GM12878 (cell line): Measurements from ENCODE around the gene IL27RA. TPM values are rescaled to one million over a fixed set of nuclear protein-coding genes. Genes with fewer than 3 reads are reported as not detected.

ENCODE experiments used
- ATF7 ChIP-seq: fragments of 450-650 bp; IDR thresholded peaks from 2 replicates; pipeline ENCODE4 v1.6.1; 2016; ENCODE audit warnings: low read depth, mild to moderate bottlenecking
- BCLAF1 ChIP-seq: fragments of 450-650 bp; IDR thresholded peaks from 2 replicates; pipeline ENCODE4 v1.6.1; 2017; ENCODE audit warnings: antibody characterized with exemption, mild to moderate bottlenecking, moderate library complexity
- CBFB ChIP-seq: IDR thresholded peaks from 2 replicates; pipeline ENCODE4 v1.6.1; 2016; ENCODE audit warnings: antibody characterized with exemption, low read depth
- CREM ChIP-seq: IDR thresholded peaks from 2 replicates; pipeline ENCODE4 v1.6.1; 2014; ENCODE audit warnings: antibody characterized with exemption, low read depth
- CTCF ChIP-seq, 3 experiments: IDR thresholded peaks in 2 of 3; conservative IDR thresholded peaks in 1 of 3; 2 replicates each; pipeline ENCODE4 v1.5.1; 2011; ENCODE audit warnings: low read depth in 3 of 3, low read length in 3 of 3, mild to moderate bottlenecking in 3 of 3, control low read depth in 2 of 3, moderate library complexity in 2 of 3, inconsistent platforms in 1 of 3, mixed read lengths in 1 of 3; ENCODE audit not compliant: control insufficient read depth in 2 of 3, insufficient read depth in 1 of 3; ENCODE audit errors: extremely low read depth in 1 of 3
- CUX1 ChIP-seq: IDR thresholded peaks from 2 replicates; pipeline ENCODE4 v1.6.1; 2012; ENCODE audit warnings: improper control_type of control experiment, low read depth, low read length; ENCODE audit not compliant: insufficient replicate concordance
- EED ChIP-seq: sonication (generic); IDR thresholded peaks from 2 replicates; pipeline ENCODE4 v1.6.1; 2016; ENCODE audit warnings: antibody characterized with exemption, low read depth
- FOXM1 ChIP-seq: IDR thresholded peaks from 2 replicates; pipeline ENCODE4 v1.6.1; 2012; ENCODE audit warnings: low read depth, mild to moderate bottlenecking, inconsistent platforms, low read length, moderate library complexity
- HCFC1 ChIP-seq: fragments of 150-350 bp; IDR thresholded peaks from 2 replicates; pipeline ENCODE4 v1.6.1; 2014; ENCODE audit warnings: low read length
- HDGF ChIP-seq: fragments of 450-650 bp; IDR thresholded peaks from 2 replicates; pipeline ENCODE4 v1.6.1; 2016; ENCODE audit warnings: antibody characterized with exemption
- IRF4 ChIP-seq: IDR thresholded peaks from 2 replicates; pipeline ENCODE4 v1.6.1; 2011; ENCODE audit warnings: low read depth, low read length
- MAX ChIP-seq: IDR thresholded peaks from 2 replicates; pipeline ENCODE4 v1.6.1; 2012; ENCODE audit warnings: low read depth, low read length, improper control_type of control experiment
- RAD51 ChIP-seq: fragments of 450-650 bp; IDR thresholded peaks from 2 replicates; pipeline ENCODE4 v1.6.1; 2016; ENCODE audit warnings: moderate library complexity, mild to moderate bottlenecking, inconsistent platforms
- RB1 ChIP-seq: fragments of 450-650 bp; formaldehyde crosslinking; IDR thresholded peaks from 2 replicates; pipeline ENCODE4 v1.6.1; 2017; ENCODE audit warnings: mild to moderate bottlenecking, borderline replicate concordance
- TARDBP ChIP-seq: IDR thresholded peaks from 2 replicates; pipeline ENCODE4 v1.6.1; 2016; ENCODE audit warnings: borderline replicate concordance
- TBL1XR1 ChIP-seq: IDR thresholded peaks from 2 replicates; pipeline ENCODE4 v1.6.1; 2012; ENCODE audit warnings: low read depth, low read length, improper control_type of control experiment
- ZBTB11 ChIP-seq: fragments of 450-650 bp; formaldehyde crosslinking; IDR thresholded peaks from 2 replicates; pipeline ENCODE4 v1.5.0; 2022; ENCODE audit warnings: mild to moderate bottlenecking, missing genetic modification characterization
- ZNF24 ChIP-seq: fragments of 450-650 bp; IDR thresholded peaks from 2 replicates; pipeline ENCODE4 v1.6.1; 2017; ENCODE audit warnings: antibody characterized with exemption, mild to moderate bottlenecking
- ZNF274 ChIP-seq: IDR thresholded peaks from one replicate; pipeline ENCODE4 v1.8.0; 2011; ENCODE audit not compliant: insufficient read length, insufficient read depth
- polyA plus RNA-seq, 11 experiments: library from polyadenylated mRNA; depleted of rRNA in 4 of 11; unstranded in 6 of 11; stranded (reverse) in 5 of 11; fragments of >200 nt; fragmentation: Nextera tagmentation in 4 of 11; fragmentation: Illumina TruSeq in 1 of 11; extraction: Ambion mirVana in 4 of 11; extraction: Trizol in 1 of 11; gene quantifications; 1 replicate in 1 of 11; 2 replicates in 10 of 11; pipeline versions ENCODE4 v1.2.1 to v1.2.3, GENCODE V29; 2011 to 2016; ENCODE audit warnings: inconsistent platforms in 2 of 11, missing spikeins in 2 of 11, low read depth in 1 of 11
- total RNA-seq, 4 experiments: library from RNA; depleted of rRNA in 3 of 4; stranded (reverse); fragments of >200 nt in 3 of 4; fragmentation: Illumina TruSeq in 1 of 4; extraction: Trizol in 1 of 4; gene quantifications; 2 replicates each; pipeline versions ENCODE4 v1.2.1 to v1.2.3, GENCODE V29; 2013 to 2021

The IL27RA gene
- total and polyA plus RNA-seq, 10 of the 15 experiments (the other 5 are each of a cell fraction or from before 2014, with no cell fraction given) = 8.4 to 63.5 (median 41.2) TPM

GRCh38 chr19:14019100-14019499 is 12.5 kb upstream of the IL27RA start (continued):
- TF ChIP-seq CUX1 = no peak
- TF ChIP-seq TBL1XR1 = no peak
- no peak for TF ChIP-seq ZNF24
- TF ChIP-seq RAD51 = no peak
- no peak for TF ChIP-seq EED
- TF ChIP-seq BCLAF1 = no peak
- no peak for TF ChIP-seq ZNF274
- TF ChIP-seq CTCF (IDR thresholded peaks at IDR 0.05 in 2 of 3, conservative IDR thresholded peaks at IDR 0.05 in 1 of 3; ENCODE audit: control insufficient read depth in 2 of 3, extremely low read depth in 1 of 3, insufficient read depth in 1 of 3, low read depth in 3 of 3, low read length in 3 of 3) = no peak
- TF ChIP-seq ZBTB11 (CRISPR knock-in tag) = no peak
- peak; percentile 49; the same call in 1 of the 2 replicates for TF ChIP-seq IRF4
- no peak for TF ChIP-seq MAX
- TF ChIP-seq TARDBP = no peak
- TF ChIP-seq HCFC1 = no peak
- TF ChIP-seq RB1 = no peak
- TF ChIP-seq ATF7 = no peak
- TF ChIP-seq CBFB = no peak
- no peak for TF ChIP-seq CREM
- TF ChIP-seq HDGF = no peak
- no peak for TF ChIP-seq FOXM1
